ENCODE data around the gene EID2B. TPM values are rescaled to one million over a fixed set of nuclear protein-coding genes. Genes with fewer than 3 reads are reported as not detected.

The EID2B gene
- total and polyA plus RNA-seq, 12 donors, result 1.8 to 4.7 (median 3.2) TPM

GRCh38 chr19:39544911-39545310, 12.3 kb upstream of the EID2B start:
- no peak for ATAC-seq
- no peak overlapping the region for H3K4me3 ChIP-seq
- H3K9me3 ChIP-seq, result no peaks in the 10 kb centered on the region
- intact Hi-C loops (cut with DNase I), result loop anchor here in 1 of 10 donors (10.0 kb wide), 1 partner anchor 300 kb away; the partner anchor contains the start of gene FBL
- TF ChIP-seq CTCF (IDR thresholded peaks at IDR 0.05), result no peak
- H3K4me1 ChIP-seq, result peaks cover 0 to 12% (median 6%) of the 10 kb centered on the region in 9 donors
- H3K27ac ChIP-seq, result no peak overlapping the region
- WGBS, 2 donors, result 52 to 76% methylated on average over 1 of the region's 1 CpG
- peaks cover 0 to 15% (median 0%) of the 10 kb centered on the region in 7 donors for H3K27me3 ChIP-seq
- H3K36me3 ChIP-seq, result no peaks in the 10 kb centered on the region
- no peak for DNase-seq

DNA sequence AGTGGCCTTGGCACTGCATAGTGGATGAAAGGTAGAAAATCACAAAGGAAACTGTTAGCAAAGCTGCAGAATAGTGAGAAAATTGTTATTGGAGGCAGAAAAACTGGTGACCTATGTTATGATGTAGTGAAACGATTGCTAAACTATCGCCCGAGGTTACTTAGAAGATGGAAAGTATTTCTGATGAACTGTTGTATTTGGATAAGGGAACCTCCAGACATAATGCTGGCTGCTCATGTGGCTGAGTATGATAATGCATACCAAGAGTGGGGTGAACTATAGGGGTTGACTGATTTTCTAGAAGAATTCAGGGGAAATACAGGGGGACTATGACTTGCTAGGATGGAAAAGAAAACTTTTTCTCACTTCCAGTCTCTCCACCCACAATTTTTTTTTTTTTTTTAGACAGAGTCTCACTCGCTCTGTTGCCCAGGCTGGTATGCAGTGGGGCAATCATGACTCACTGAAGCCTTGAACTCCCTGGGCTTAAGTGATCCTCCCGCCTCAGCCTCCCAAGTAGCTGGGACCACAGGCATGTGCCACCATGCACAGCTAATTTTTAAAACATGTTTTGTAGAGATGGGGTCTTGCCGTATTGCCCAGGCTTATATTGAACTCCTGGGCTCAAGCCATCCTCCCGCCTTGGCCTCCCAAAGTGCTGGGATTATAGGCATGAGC, 11.7 kb upstream of the EID2B start:
- no peaks in the 10 kb centered on the region for H3K36me3 ChIP-seq
- DNase-seq (no peak), ATAC-seq (no peak)
- H3K27ac ChIP-seq, result no peak overlapping the region
- no peak overlapping the region for H3K4me3 ChIP-seq
- peaks cover 0 to 12% (median 6%) of the 10 kb centered on the region in 9 donors for H3K4me1 ChIP-seq
- TF ChIP-seq CTCF (IDR thresholded peaks at IDR 0.05), result no peak
- H3K27me3 ChIP-seq, result peaks cover 0 to 15% (median 0%) of the 10 kb centered on the region in 7 donors
- intact Hi-C loops (cut with DNase I), result loop anchor here in 1 of 10 donors (10.0 kb wide), 1 partner anchor 300 kb away; the partner anchor contains the start of gene FBL
- 89 to 91% methylated on average over 7 of the region's 7 CpGs for WGBS, 2 donors
- H3K9me3 ChIP-seq, result no peaks in the 10 kb centered on the region

- no peak for ATAC-seq
- DNase-seq, result no peak
- H3K9me3 ChIP-seq, result no peaks in the 10 kb centered on the region
- no peak for TF ChIP-seq CTCF (IDR thresholded peaks at IDR 0.05)
- H3K27me3 ChIP-seq, result peaks cover 0 to 15% (median 0%) of the 10 kb centered on the region in 7 donors
- no peaks in the 10 kb centered on the region for H3K36me3 ChIP-seq
- H3K27ac ChIP-seq, result no peak overlapping the region
- peaks cover 0 to 21% (median 14%) of the 10 kb centered on the region in 9 donors for H3K4me1 ChIP-seq
- WGBS, 2 donors, result 83 to 87% methylated on average over 3 of the region's 3 CpGs
- no peak overlapping the region for H3K4me3 ChIP-seq
- intact Hi-C loops (cut with DNase I), result loop anchor here in 1 of 10 donors (10.0 kb wide), 1 partner anchor 301 kb away; the partner anchor contains the start of gene FBL
These were observed 10.8 kb upstream of the EID2B start for GRCh38 chr19:39543477-39543857.

DNA sequence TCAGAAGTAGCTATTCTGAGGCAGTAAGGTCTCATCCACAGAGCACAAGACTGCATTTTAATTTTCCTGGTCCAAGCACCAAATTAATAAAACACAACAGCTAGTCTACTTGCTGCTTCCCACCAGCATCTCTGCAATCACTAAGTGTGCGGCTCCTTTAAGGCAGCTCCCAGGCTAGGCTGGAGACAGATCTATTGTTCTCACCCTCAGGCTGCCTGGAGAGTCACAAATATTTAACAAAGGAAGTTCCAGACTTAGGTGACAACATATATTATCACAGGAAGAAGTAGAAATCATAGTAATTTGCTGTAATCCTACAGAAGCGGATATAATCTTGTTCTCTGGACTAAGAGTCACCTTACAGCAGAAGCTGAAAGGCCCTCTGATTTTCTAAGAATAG, 9.6 kb upstream of the EID2B start:
- 46 to 55% methylated on average over 2 of the region's 2 CpGs for WGBS, 2 donors

More for the DNA sequence above, 9.6 kb upstream of the EID2B start:
- H3K9me3 ChIP-seq, result no peaks in the 10 kb centered on the region
- H3K4me3 ChIP-seq, result no peak overlapping the region
- no peaks in the 10 kb centered on the region for H3K36me3 ChIP-seq
- no peak for ATAC-seq
- no peak for TF ChIP-seq CTCF (IDR thresholded peaks at IDR 0.05)
- DNase-seq, result no peak
- peaks cover 0 to 32% (median 23%) of the 10 kb centered on the region in 9 donors for H3K4me1 ChIP-seq
- H3K27me3 ChIP-seq, result peaks cover 0 to 15% (median 0%) of the 10 kb centered on the region in 7 donors
- intact Hi-C loops (cut with DNase I), result loop anchor here in 1 of 10 donors (10.0 kb wide), 1 partner anchor 303 kb away; the partner anchor contains the start of gene FBL
- peak overlapping the region in 2 of 10 donors; percentile 20 to 37 for H3K27ac ChIP-seq

Data from heart right ventricle (tissue), 16 donors.